ENCODE results near the gene AUNIP.

Gene AUNIP

DNA sequence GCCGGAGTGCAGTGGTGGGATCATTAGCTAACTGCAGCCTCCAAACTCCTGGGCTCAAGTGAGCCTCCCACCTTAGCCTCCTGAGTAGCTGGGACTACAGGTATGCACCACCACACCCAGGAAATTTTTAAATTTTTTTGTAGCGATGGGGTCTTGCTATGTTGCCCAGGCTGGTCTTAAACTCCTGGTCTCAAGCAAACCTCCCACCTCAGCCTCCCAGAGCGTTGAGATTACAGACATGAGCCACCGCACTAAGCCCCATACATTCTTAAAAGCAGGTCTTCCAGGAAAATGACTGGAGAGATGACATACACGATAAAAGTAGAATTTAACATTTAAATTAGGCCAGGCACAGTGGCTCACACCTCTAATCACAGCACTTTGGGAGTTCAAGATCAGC is 26.1 kb downstream of the AUNIP start:
- ChIA-PET CTCF (interaction anchor here (1.1 kb wide), 1 partner anchor 62 kb away, joined by 6 read pairs; no protein-coding TSS in a partner anchor), POLR2A (interaction anchor here (1.0 kb wide), 1 partner anchor 14 kb away, joined by 4 read pairs; the partner anchor contains the start of gene MTFR1L)

DNA sequence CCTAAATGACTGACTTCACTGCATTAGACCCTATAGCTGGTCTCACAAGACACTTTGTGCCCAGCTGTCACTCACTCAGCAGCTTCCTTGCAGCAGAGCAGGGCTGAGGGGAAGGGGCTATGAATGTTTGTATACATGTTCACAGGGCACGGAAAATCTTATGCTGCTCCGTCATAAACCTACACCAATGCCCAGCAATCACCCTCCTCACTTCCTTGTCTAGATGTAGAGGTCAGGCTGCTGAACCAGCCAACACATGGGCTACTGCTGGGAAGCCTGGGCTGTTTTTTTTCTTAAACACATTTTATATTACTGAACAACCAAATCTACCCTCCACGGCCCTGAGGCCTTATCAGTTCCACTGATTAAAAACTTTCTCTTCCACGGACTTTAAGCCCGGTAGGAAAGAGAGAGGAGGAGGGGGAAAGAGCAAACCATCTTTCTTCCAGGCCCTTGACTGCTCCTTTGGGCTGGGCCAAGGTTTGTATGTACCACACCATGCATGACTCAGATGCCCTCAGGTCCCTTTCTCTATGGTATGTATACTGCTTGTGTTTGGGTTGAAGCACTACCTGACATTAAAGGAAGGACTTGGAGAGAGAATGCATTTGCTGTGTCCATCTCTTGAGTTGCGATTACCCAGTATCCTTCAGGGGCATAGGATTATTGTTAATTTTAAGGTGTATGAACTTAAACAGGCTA is 26.8 kb downstream of the AUNIP start:
- H3K4me3 ChIP-seq (ENCODE audit: low read depth, low read length): no peak overlapping the region
- ChIA-PET POLR2A (interaction anchor here (1.0 to 1.3 kb wide), 3 partner anchors 11 to 585 kb away, joined by 3 to 4 read pairs (median 3); partner anchors contain the start of genes PAFAH2 and RSRP1), CTCF (interaction anchor here (0.5 kb wide), 1 partner anchor 50 kb away, joined by 3 read pairs; no protein-coding TSS in a partner anchor)
- H3K36me3 ChIP-seq (ENCODE audit: control insufficient read depth in 2 of 2, insufficient read depth in 1 of 2, low read length in 2 of 2): peaks cover 13 to 98% of the 10 kb centered on the region in 2 experiments
- H3K9me3 ChIP-seq (ENCODE audit: control insufficient read depth, insufficient read depth, low read depth, low read length): no peaks in the 10 kb centered on the region
- H3K27ac ChIP-seq (ENCODE audit: extremely low read depth, low read depth, low read length): no peak overlapping the region
- H3K4me1 ChIP-seq (ENCODE audit: control insufficient read depth, insufficient read depth, low read length): no peaks in the 10 kb centered on the region
- no peak for TF ChIP-seq ZBTB8A (tag by site-specific recombination; IDR thresholded peaks at IDR 0.05)
- TF ChIP-seq ZFP41 (tag by site-specific recombination; IDR thresholded peaks at IDR 0.05; ENCODE audit: borderline replicate concordance): no peak
- no peak for TF ChIP-seq ZNF354C (tag by site-specific recombination; IDR thresholded peaks at IDR 0.05; ENCODE audit: borderline replicate concordance, low read depth)
- TF ChIP-seq ZNF157 (tag by site-specific recombination; IDR thresholded peaks at IDR 0.05): no peak
- TF ChIP-seq, protein P1, sequence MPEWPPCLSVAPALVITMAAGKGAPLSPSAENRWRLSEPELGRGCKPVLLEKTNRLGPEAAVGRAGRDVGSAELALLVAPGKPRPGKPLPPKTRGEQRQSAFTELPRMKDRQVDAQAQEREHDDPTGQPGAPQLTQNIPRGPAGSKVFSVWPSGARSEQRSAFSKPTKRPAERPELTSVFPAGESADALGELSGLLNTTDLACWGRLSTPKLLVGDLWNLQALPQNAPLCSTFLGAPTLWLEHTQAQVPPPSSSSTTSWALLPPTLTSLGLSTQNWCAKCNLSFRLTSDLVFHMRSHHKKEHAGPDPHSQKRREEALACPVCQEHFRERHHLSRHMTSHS (tag by site-specific recombination; IDR thresholded peaks at IDR 0.05): no peak
- TF ChIP-seq ZFP3 (tag by site-specific recombination; IDR thresholded peaks at IDR 0.05; ENCODE audit: low read depth): no peak
- TF ChIP-seq, protein P2, sequence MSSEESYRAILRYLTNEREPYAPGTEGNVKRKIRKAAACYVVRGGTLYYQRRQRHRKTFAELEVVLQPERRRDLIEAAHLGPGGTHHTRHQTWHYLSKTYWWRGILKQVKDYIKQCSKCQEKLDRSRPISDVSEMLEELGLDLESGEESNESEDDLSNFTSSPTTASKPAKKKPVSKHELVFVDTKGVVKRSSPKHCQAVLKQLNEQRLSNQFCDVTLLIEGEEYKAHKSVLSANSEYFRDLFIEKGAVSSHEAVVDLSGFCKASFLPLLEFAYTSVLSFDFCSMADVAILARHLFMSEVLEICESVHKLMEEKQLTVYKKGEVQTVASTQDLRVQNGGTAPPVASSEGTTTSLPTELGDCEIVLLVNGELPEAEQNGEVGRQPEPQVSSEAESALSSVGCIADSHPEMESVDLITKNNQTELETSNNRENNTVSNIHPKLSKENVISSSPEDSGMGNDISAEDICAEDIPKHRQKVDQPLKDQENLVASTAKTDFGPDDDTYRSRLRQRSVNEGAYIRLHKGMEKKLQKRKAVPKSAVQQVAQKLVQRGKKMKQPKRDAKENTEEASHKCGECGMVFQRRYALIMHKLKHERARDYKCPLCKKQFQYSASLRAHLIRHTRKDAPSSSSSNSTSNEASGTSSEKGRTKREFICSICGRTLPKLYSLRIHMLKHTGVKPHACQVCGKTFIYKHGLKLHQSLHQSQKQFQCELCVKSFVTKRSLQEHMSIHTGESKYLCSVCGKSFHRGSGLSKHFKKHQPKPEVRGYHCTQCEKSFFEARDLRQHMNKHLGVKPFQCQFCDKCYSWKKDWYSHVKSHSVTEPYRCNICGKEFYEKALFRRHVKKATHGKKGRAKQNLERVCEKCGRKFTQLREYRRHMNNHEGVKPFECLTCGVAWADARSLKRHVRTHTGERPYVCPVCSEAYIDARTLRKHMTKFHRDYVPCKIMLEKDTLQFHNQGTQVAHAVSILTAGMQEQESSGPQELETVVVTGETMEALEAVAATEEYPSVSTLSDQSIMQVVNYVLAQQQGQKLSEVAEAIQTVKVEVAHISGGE (tag by site-specific recombination; conservative IDR thresholded peaks at IDR 0.05; ENCODE audit: low read depth): no peak
- no peak for TF ChIP-seq ZNF140 (tag by site-specific recombination; IDR thresholded peaks at IDR 0.05)
- no peak for TF ChIP-seq ZNF132 (tag by site-specific recombination; IDR thresholded peaks at IDR 0.05; ENCODE audit: borderline replicate concordance)
- no peak for TF ChIP-seq ZNF837 (tag by site-specific recombination; IDR thresholded peaks at IDR 0.05)
- TF ChIP-seq, protein P3, sequence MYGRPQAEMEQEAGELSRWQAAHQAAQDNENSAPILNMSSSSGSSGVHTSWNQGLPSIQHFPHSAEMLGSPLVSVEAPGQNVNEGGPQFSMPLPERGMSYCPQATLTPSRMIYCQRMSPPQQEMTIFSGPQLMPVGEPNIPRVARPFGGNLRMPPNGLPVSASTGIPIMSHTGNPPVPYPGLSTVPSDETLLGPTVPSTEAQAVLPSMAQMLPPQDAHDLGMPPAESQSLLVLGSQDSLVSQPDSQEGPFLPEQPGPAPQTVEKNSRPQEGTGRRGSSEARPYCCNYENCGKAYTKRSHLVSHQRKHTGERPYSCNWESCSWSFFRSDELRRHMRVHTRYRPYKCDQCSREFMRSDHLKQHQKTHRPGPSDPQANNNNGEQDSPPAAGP (tag by site-specific recombination; IDR thresholded peaks at IDR 0.05): no peak
- TF ChIP-seq ZNF707 (tag by site-specific recombination; IDR thresholded peaks at IDR 0.05): no peak
- TF ChIP-seq, protein P4, sequence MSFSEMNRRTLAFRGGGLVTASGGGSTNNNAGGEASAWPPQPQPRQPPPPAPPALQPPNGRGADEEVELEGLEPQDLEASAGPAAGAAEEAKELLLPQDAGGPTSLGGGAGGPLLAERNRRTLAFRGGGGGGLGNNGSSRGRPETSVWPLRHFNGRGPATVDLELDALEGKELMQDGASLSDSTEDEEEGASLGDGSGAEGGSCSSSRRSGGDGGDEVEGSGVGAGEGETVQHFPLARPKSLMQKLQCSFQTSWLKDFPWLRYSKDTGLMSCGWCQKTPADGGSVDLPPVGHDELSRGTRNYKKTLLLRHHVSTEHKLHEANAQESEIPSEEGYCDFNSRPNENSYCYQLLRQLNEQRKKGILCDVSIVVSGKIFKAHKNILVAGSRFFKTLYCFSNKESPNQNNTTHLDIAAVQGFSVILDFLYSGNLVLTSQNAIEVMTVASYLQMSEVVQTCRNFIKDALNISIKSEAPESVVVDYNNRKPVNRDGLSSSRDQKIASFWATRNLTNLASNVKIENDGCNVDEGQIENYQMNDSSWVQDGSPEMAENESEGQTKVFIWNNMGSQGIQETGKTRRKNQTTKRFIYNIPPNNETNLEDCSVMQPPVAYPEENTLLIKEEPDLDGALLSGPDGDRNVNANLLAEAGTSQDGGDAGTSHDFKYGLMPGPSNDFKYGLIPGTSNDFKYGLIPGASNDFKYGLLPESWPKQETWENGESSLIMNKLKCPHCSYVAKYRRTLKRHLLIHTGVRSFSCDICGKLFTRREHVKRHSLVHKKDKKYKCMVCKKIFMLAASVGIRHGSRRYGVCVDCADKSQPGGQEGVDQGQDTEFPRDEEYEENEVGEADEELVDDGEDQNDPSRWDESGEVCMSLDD (tag by site-specific recombination; IDR thresholded peaks at IDR 0.05): no peak
- TF ChIP-seq, protein P5, sequence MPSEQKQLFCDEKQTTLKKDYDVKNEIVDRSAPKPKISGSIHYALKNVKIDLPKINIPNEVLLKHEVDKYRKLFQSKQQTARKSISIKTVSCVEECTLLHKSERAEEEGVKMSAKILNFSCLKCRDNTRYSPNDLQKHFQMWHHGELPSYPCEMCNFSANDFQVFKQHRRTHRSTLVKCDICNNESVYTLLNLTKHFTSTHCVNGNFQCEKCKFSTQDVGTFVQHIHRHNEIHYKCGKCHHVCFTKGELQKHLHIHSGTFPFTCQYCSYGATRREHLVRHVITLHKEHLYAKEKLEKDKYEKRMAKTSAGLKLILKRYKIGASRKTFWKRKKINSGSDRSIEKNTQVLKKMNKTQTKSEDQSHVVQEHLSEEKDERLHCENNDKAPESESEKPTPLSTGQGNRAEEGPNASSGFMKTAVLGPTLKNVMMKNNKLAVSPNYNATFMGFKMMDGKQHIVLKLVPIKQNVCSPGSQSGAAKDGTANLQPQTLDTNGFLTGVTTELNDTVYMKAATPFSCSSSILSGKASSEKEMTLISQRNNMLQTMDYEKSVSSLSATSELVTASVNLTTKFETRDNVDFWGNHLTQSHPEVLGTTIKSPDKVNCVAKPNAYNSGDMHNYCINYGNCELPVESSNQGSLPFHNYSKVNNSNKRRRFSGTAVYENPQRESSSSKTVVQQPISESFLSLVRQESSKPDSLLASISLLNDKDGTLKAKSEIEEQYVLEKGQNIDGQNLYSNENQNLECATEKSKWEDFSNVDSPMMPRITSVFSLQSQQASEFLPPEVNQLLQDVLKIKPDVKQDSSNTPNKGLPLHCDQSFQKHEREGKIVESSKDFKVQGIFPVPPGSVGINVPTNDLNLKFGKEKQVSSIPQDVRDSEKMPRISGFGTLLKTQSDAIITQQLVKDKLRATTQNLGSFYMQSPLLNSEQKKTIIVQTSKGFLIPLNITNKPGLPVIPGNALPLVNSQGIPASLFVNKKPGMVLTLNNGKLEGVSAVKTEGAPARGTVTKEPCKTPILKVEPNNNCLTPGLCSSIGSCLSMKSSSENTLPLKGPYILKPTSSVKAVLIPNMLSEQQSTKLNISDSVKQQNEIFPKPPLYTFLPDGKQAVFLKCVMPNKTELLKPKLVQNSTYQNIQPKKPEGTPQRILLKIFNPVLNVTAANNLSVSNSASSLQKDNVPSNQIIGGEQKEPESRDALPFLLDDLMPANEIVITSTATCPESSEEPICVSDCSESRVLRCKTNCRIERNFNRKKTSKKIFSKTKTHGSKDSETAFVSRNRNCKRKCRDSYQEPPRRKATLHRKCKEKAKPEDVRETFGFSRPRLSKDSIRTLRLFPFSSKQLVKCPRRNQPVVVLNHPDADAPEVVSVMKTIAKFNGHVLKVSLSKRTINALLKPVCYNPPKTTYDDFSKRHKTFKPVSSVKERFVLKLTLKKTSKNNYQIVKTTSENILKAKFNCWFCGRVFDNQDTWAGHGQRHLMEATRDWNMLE (tag by site-specific recombination; conservative IDR thresholded peaks at IDR 0.05; ENCODE audit: low read depth): no peak

More for the DNA sequence above, 26.1 kb downstream of the AUNIP start:
- no peak for TF ChIP-seq ZNF561 (tag by site-specific recombination; IDR thresholded peaks at IDR 0.05; ENCODE audit: borderline replicate concordance)
- no peak for TF ChIP-seq ZNF239 (tag by site-specific recombination; IDR thresholded peaks at IDR 0.05)
- peak; percentile 92 for TF ChIP-seq ZNF121 (tag by site-specific recombination; IDR thresholded peaks at IDR 0.05)
- no peak for TF ChIP-seq ZNF777 (tag by site-specific recombination; IDR thresholded peaks at IDR 0.05; ENCODE audit: borderline replicate concordance)
- no peak for TF ChIP-seq SCRT1 (tag by site-specific recombination; IDR thresholded peaks at IDR 0.05; ENCODE audit: borderline replicate concordance)
- no peak for TF ChIP-seq ZNF747 (tag by site-specific recombination; IDR thresholded peaks at IDR 0.05)
- no peak for TF ChIP-seq ZNF558 (tag by site-specific recombination; IDR thresholded peaks at IDR 0.05)
- H3K36me3 ChIP-seq (ENCODE audit: control insufficient read depth in 2 of 2, insufficient read depth in 1 of 2, low read length in 2 of 2): peaks cover 8 to 91% of the 10 kb centered on the region in 2 experiments
- H3K9me3 ChIP-seq (ENCODE audit: control insufficient read depth, insufficient read depth, low read depth, low read length): no peaks in the 10 kb centered on the region
- no peak overlapping the region for H3K27ac ChIP-seq (ENCODE audit: extremely low read depth, low read depth, low read length)
- no peak overlapping the region for H3K4me3 ChIP-seq (ENCODE audit: low read depth, low read length)
- H3K4me1 ChIP-seq (ENCODE audit: control insufficient read depth, insufficient read depth, low read length): no peaks in the 10 kb centered on the region
